ENCODE results near the gene SOX3.

The SOX3 gene

DNA sequence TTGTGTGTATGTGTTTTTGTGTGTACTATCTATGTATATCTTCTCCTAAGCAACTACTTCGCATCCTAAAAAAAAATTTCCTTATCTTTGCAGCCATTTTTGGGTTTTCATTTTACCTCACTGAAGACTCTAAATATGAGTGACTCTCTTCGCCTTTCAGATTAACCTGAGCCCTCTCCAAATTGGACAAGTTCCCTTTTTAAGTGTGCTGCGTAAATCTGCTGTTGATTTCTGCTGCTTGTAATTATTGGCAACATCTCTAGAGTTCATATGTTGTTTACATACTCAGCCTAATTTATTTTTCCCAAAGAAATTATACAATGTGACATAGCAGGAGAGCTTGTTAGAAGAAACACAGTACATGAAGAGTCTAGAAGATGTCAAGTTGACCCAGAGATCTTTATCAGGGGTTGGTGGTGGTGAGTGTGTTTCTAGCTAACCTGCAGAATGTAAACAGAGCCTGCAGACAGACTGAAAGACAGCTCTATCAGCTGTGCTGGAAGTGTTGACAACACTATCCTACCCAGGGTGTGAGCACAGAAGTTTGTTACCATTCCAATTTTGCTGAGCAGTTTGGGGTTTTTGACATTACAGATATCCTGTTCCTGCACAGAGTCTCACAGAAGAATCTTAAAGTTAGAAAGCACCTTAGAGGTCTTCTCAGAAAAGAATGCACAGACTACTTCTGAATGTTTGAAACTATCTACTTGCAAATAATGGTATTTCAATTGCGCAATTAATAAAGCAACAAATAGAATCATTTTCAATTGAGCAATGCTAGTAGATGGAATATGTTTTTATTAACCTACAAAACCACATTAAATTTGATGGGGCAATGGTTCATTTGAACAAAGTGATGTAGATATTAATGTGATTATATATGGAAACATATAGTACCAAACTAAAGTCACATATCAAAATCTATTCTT lies 12.5 kb downstream of the SOX3 start:
- no peak for DNase-seq

DNA sequence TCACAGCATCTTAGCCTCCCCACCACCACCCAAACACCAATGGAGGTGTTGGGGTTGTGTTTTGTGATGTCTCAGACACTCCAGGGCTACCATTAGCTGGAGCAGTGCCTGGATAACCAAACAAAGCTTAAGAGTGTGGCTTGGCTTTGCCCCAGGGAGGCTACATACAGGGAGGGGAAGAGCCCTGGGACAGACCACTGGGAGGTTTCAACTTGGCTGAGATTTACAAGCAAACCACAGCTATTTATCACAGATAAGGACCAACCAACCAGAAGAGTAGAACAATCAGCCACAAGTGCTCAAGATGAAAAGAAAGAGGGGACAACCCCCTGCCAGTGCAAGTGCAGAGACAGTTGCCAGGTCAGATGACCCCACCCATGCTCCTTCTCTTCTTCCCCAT lies 24.1 kb downstream of the SOX3 start:
- DNase-seq: no peak

DNA sequence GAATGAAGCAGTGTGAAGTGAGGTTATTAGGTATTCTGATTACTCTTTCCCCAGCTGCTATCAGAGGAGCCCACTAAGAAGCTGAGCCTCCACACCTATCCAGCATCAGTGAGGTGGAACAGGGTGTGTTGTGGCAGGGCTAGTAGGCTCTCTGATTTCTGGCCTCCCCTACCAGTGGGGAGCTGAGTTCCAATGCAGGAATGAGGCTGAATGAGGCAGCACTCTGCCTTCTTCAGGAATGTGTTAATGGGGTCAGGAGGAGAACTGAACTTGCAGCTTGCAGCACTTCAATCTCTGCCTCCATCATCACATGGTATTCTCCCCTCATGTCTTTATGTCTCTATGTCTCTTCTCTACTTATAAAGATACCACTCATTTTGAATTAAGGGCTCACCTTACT lies 26.9 kb downstream of the SOX3 start:
- no peak for DNase-seq

DNA sequence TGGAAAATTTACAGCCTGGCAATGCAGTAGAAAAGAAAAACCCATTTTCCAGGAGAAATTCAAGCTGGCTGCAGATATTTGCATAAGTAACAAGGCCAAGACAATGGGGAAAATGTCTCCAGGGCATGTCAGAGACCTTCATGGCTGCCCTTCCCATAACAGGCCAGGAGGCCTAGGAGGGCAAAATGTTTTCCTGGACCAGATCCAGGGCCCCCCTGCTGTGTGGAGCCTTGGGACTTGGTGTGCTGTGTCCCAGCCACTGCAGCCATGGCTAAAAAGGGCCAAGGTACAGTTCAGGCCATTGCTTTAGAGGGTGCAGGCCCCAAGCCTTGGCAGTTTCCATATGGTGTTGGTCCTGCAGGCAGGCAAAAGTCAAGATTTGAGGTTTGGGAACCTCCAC lies 29.8 kb downstream of the SOX3 start:
- DNase-seq: no peak

DNA sequence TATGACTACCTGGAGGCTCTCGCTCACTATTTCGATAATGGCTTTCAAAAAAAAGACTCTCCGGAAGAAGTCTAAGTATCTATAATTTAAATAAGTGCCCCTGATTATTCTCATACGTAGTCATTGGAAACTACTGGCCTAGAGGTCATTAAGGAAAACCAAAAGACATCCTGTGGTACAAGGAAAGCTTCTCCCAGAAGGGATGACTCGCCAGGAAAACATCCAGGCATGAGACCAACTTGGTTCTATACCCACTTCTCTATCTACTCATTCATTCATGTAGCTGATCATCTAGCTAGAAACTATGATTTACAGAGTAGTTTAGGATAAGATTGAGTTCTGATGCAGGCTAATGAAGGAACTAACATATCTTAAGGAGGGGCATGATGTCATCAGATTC lies 37.7 kb downstream of the SOX3 start:
- DNase-seq: no peak
